AG09309 (cell line): Measurements from ENCODE around the gene TMTC3.

Experiments used
- DNase-seq: peaks from one replicate; pipeline ENCODE4 v3.0.0-alpha.2; 2010; ENCODE audit warnings: low read depth
- H3K4me3 ChIP-seq: 2 replicates; pipeline ENCODE4 v1.5.1; 2011; ENCODE audit warnings: mild to moderate bottlenecking, low read depth, low read length, moderate library complexity; ENCODE audit not compliant: control insufficient read depth
- CTCF ChIP-seq: IDR thresholded peaks from 2 replicates; pipeline ENCODE4 v1.5.1; 2011; ENCODE audit warnings: mild to moderate bottlenecking, low read depth, low read length, inconsistent platforms; ENCODE audit not compliant: insufficient read depth, control insufficient read depth; ENCODE audit errors: missing control alignments

The TMTC3 gene

DNA sequence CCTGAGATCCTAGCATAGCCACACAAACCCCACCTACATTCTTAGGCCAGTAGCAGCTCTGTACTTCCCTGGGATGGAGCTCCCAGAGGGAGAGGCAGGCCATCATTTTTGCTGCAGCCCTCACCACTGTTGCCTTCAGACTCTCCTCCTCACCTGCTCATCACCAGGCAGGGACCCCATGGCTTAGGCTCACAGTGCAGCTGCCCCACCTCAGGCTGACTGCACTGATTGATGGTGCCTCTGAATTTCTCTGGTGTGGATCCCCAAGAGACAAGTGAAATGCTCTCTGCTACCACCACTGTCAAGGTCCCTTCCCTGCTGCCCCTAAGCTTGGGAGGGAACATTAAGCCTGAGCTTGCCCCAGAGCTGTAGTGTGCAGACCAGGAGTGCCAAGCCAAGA, 76.2 kb downstream of the TMTC3 start:
- no peak for DNase-seq
- no peak overlapping the region for H3K4me3 ChIP-seq
- no peak for TF ChIP-seq CTCF

DNA sequence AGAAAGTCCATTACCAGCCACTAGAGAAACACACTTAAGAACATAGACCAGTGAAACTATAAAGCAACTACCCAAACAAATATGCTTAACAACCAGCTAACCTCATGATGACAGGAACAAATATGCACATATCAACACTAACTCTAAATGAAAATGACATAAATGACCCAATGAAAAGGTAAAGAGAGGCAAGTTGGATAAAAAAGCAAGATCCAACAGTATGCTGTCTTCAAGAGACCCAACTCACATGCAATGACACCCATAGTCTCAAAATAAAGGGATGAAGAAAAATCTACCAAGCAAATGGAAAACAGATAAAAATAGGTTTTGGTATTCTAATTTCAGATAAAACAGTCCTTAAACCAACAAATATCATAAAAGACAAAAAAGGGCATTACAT, 77.8 kb downstream of the TMTC3 start:
- TF ChIP-seq CTCF, result no peak
- no peak overlapping the region for H3K4me3 ChIP-seq
- DNase-seq, result no peak

DNA sequence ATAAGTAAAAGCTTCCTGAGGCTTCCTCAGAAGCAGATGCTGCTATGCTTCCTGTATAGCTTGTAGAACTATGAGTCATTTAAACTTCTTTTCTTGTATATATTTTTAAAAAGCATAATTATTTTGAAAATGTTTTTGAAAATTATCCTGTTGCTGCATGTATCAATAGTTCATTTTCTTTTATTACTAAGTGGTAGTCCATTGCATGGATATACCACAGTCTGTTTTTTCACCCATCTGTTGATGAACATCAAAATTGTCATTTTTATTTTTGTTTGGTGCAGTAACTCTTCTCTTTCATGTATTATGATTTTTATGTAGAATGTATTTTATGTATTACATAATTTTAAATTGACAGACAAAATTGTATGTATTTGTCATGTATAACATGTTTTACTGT, 81.4 kb downstream of the TMTC3 start:
- TF ChIP-seq CTCF, result no peak
- no peak overlapping the region for H3K4me3 ChIP-seq
- DNase-seq, result no peak

GRCh38 chr12:88225776-88226175, 83.7 kb downstream of the TMTC3 start:
- no peak for DNase-seq
- no peak overlapping the region for H3K4me3 ChIP-seq
- no peak for TF ChIP-seq CTCF

- no peak for DNase-seq
- TF ChIP-seq CTCF, result no peak
- H3K4me3 ChIP-seq, result no peak overlapping the region
These were observed 85.2 kb downstream of the TMTC3 start for GRCh38 chr12:88227263-88227662.

GRCh38 chr12:88227871-88228270, 85.8 kb downstream of the TMTC3 start:
- DNase-seq, result no peak
- no peak for TF ChIP-seq CTCF
- no peak overlapping the region for H3K4me3 ChIP-seq

DNA sequence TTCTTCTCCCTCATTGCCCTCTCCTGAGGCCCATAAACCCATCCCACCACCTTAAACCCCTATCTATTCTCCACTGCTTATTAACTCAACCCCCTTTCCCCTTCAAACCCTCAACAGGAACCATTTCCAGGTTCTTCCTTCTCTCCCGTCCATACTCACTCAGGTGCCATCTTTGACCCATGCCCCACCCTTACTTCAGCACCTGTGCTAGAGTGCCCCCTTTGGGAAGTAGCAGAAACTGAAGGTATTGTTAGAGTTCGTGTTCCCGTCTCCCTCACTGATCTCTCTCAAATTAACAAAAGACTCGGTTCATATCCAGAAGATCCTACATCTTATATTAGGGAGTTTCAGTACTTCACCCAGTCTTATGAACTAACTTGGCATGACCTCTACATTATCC, 86.6 kb downstream of the TMTC3 start:
- no peak for TF ChIP-seq CTCF
- no peak for DNase-seq
- H3K4me3 ChIP-seq, result no peak overlapping the region
